GM23338 (cell line): ENCODE measurements around the gene ZNF804A. TPM values are rescaled to one million over a fixed set of nuclear protein-coding genes. Genes with fewer than 3 reads are reported as not detected.

Experiments used
- ATAC-seq: fragments of 200-7000 bp; cut with Tn5 transposase; 3 replicates; pipeline ENCODE4 v1.9.1; 2020
- DNase-seq: peaks from one replicate; pipeline ENCODE4 v3.0.0-alpha.2; 2015; ENCODE audit warnings: low spot score
- H2AFZ ChIP-seq: fragments of 200-600 bp; sonication (generic); 2 replicates; pipeline ENCODE4 v1.8.0; 2016; ENCODE audit warnings: antibody characterized with exemption, mild to moderate bottlenecking, moderate library complexity
- H3F3A ChIP-seq: fragments of 200-600 bp; sonication (generic); replicated peaks from 2 replicates; pipeline ENCODE4 v1.8.0; 2017; ENCODE audit warnings: antibody characterized with exemption, mixed run types, low read depth
- H3K27ac ChIP-seq: fragments of 200-600 bp; sonication (generic); 2 replicates; pipeline ENCODE4 v1.6.1; 2016; ENCODE audit warnings: low read depth
- H3K27me3 ChIP-seq: fragments of 200-600 bp; sonication (generic); 2 replicates; pipeline ENCODE4 v1.8.0; 2016; ENCODE audit warnings: mild to moderate bottlenecking, mixed run types, moderate library complexity; ENCODE audit not compliant: insufficient read depth
- H3K36me3 ChIP-seq: fragments of 200-600 bp; sonication (generic); 2 replicates; pipeline ENCODE4 v1.8.0; 2016; ENCODE audit warnings: mild to moderate bottlenecking; ENCODE audit not compliant: insufficient read depth
- H3K4me1 ChIP-seq: fragments of 200-600 bp; sonication (generic); 2 replicates; pipeline ENCODE4 v1.8.0; 2016; ENCODE audit warnings: mild to moderate bottlenecking, moderate library complexity; ENCODE audit not compliant: insufficient read depth
- H3K4me2 ChIP-seq: fragments of 200-600 bp; sonication (generic); 2 replicates; pipeline ENCODE4 v1.7.1; 2017; ENCODE audit warnings: mixed run types
- H3K4me3 ChIP-seq: fragments of 200-600 bp; sonication (generic); 2 replicates; pipeline ENCODE4 v1.6.1; 2016; ENCODE audit warnings: mixed run types
- H3K79me2 ChIP-seq: fragments of 200-600 bp; sonication (generic); replicated peaks from 2 replicates; pipeline ENCODE4 v1.8.0; 2017; ENCODE audit warnings: mild to moderate bottlenecking; ENCODE audit not compliant: insufficient read depth
- H3K9me2 ChIP-seq: fragments of 200-600 bp; sonication (generic); 2 replicates; pipeline ENCODE4 v1.8.0; 2017; ENCODE audit not compliant: insufficient read depth
- H4K20me1 ChIP-seq: fragments of 200-600 bp; sonication (generic); replicated peaks from 2 replicates; pipeline ENCODE4 v1.8.0; 2017; ENCODE audit warnings: mild to moderate bottlenecking; ENCODE audit not compliant: insufficient read depth
- H3K27ac Mint-ChIP-seq: 2 replicates; pipeline ENCODE4 v1.8.0; 2020; ENCODE audit warnings: inconsistent platforms, mild to moderate bottlenecking, moderate library complexity, mixed read lengths
- H3K27me3 Mint-ChIP-seq: 3 replicates; pipeline ENCODE4 v1.8.0; 2022; ENCODE audit warnings: low read depth, mild to moderate bottlenecking, moderate library complexity, mixed read lengths, inconsistent platforms; ENCODE audit not compliant: insufficient read depth, poor library complexity
- H3K36me3 Mint-ChIP-seq: 3 replicates; pipeline ENCODE4 v1.8.0; 2021; ENCODE audit warnings: low read depth, mild to moderate bottlenecking, inconsistent platforms, moderate library complexity, mixed read lengths
- H3K4me1 Mint-ChIP-seq: 3 replicates; pipeline ENCODE4 v1.8.0; 2020; ENCODE audit warnings: mild to moderate bottlenecking, inconsistent platforms, mixed read lengths
- H3K4me3 Mint-ChIP-seq: 3 replicates; pipeline ENCODE4 v1.8.0; 2021; ENCODE audit warnings: moderate library complexity, mild to moderate bottlenecking, inconsistent platforms, mixed read lengths
- H3K9me3 Mint-ChIP-seq: 3 replicates; pipeline ENCODE4 v1.8.0; 2020; ENCODE audit warnings: moderate library complexity, mild to moderate bottlenecking, inconsistent platforms, mixed read lengths
- CREB1 ChIP-seq: fragments of 250-450 bp; sonication (Bioruptor Pico); IDR thresholded peaks from 2 replicates; pipeline ENCODE4 v1.5.0; 2020; ENCODE audit warnings: low read depth, mild to moderate bottlenecking, moderate library complexity
- CTCF ChIP-seq, 2 experiments: fragments of 200-600 bp in 1 of 2; sonication (generic) in 1 of 2; conservative IDR thresholded peaks; 2 replicates each; pipeline versions ENCODE4 v1.5.1 to v1.6.1; 2016 to 2017; ENCODE audit warnings: antibody characterized with exemption in 2 of 2, low read depth in 2 of 2, mild to moderate bottlenecking in 2 of 2, moderate library complexity in 1 of 2
- ETS1 ChIP-seq: IDR thresholded peaks from 2 replicates; pipeline ENCODE4 v1.6.1; 2016; ENCODE audit warnings: antibody characterized with exemption
- EZH2 ChIP-seq: fragments of 200-600 bp; sonication (generic); IDR thresholded peaks from one replicate; pipeline ENCODE4 v1.8.0; 2017; ENCODE audit warnings: antibody characterized with exemption, mild to moderate bottlenecking, low read depth; ENCODE audit not compliant: unreplicated experiment
- EZH2phosphoT487 ChIP-seq: fragments of 200-600 bp; sonication (generic); IDR thresholded peaks from one replicate; pipeline ENCODE4 v1.8.1; 2018; ENCODE audit warnings: antibody characterized with exemption; ENCODE audit not compliant: unreplicated experiment
- JUNB ChIP-seq: IDR thresholded peaks from one replicate; pipeline ENCODE4 v1.6.1; 2016; ENCODE audit warnings: antibody characterized with exemption; ENCODE audit not compliant: unreplicated experiment
- NANOG ChIP-seq: IDR thresholded peaks from 2 replicates; pipeline ENCODE4 v1.6.1; 2016; ENCODE audit warnings: antibody characterized with exemption, borderline replicate concordance
- POLR2AphosphoS5 ChIP-seq: IDR thresholded peaks from 2 replicates; pipeline ENCODE4 v1.6.1; 2016; ENCODE audit warnings: antibody characterized with exemption, low read depth
- STAT1 ChIP-seq: IDR thresholded peaks from one replicate; pipeline ENCODE4 v1.6.1; 2016; ENCODE audit warnings: antibody characterized with exemption; ENCODE audit not compliant: unreplicated experiment
- ZNF114 ChIP-seq: fragments of 250-450 bp; sonication (Bioruptor Pico); IDR thresholded peaks from 2 replicates; pipeline ENCODE4 v1.5.0; 2020; ENCODE audit warnings: mild to moderate bottlenecking, moderate library complexity
- ZNF331 ChIP-seq: fragments of 250-450 bp; sonication (Bioruptor Pico); IDR thresholded peaks from 2 replicates; pipeline ENCODE4 v1.5.0; 2020; ENCODE audit warnings: low read depth, mild to moderate bottlenecking, moderate library complexity
- polyA plus RNA-seq: library from polyadenylated mRNA; unstranded; fragments of >200 nt; fragmentation: Nextera tagmentation; extraction: Ambion mirVana; gene quantifications from 2 replicates; pipeline ENCODE4 v1.2.1, GENCODE V29; 2016
- total RNA-seq: library from RNA; depleted of rRNA; stranded (reverse); fragments of >200 nt; shearing (Covaris generic); gene quantifications from 2 replicates; pipeline ENCODE4 v1.2.3, GENCODE V29; 2014

The ZNF804A gene
- total and polyA plus RNA-seq, 2 experiments from 2014 or later = not detected

- Histone ChIP-seq H3F3A (no peaks in the 10 kb centered on the region), H3K4me3 (no peak overlapping the region), H3K9me2 (0 out of 2 replicates have a peak, but pooled peaks cover 5% of the 10 kb centered on the region), H3K36me3 (no peaks in the 10 kb centered on the region), H4K20me1 (no peaks in the 10 kb centered on the region), H3K27ac (no peak overlapping the region), H3K4me2 (no peak overlapping the region), H3K79me2 (no peaks in the 10 kb centered on the region), H2AFZ (no peak overlapping the region), H3K27me3 (no peaks in the 10 kb centered on the region), H3K4me1 (no peaks in the 10 kb centered on the region)
- peaks cover 13% of the 10 kb centered on the region for H3K9me3 Mint-ChIP-seq
- H3K27me3 Mint-ChIP-seq = no peaks in the 10 kb centered on the region
- no peak for ATAC-seq
- DNase-seq = no peak
- no peak overlapping the region for H3K27ac Mint-ChIP-seq
- H3K4me1 Mint-ChIP-seq = no peaks in the 10 kb centered on the region; the same call in 2 of the 3 replicates
- TF ChIP-seq CTCF (conservative IDR thresholded peaks at IDR 0.05; ENCODE audit: low read depth in 2 of 2) (peak in 1 of 2 experiments; percentile 39; a peak in 2 of 4 replicates), EZH2phosphoT487 (no peak), STAT1 (no peak), CREB1 (no peak), ZNF331 (CRISPR knock-in tag) (no peak), POLR2AphosphoS5 (no peak)
- H3K4me3 Mint-ChIP-seq = no peak overlapping the region
- H3K36me3 Mint-ChIP-seq = peaks cover 10% of the 10 kb centered on the region
Observed at GRCh38 chr2:184927040-184927439, 328.7 kb downstream of the ZNF804A start.

GRCh38 chr2:184936761-184937160 lies 338.4 kb downstream of the ZNF804A start:
- Mint-ChIP-seq H3K4me1 (peaks cover 19% of the 10 kb centered on the region), H3K9me3 (peaks cover 6% of the 10 kb centered on the region), H3K4me3 (no peak overlapping the region), H3K27me3 (no peaks in the 10 kb centered on the region), H3K27ac (no peak overlapping the region), H3K36me3 (peaks cover 5% of the 10 kb centered on the region)
- Histone ChIP-seq H3K4me1 (0 out of 2 replicates have a peak, but pooled peaks cover 7% of the 10 kb centered on the region), H3K9me2 (no peaks in the 10 kb centered on the region), H2AFZ (no peak overlapping the region), H4K20me1 (no peaks in the 10 kb centered on the region), H3K27ac (no peak overlapping the region), H3K79me2 (no peaks in the 10 kb centered on the region), H3K4me3 (no peak overlapping the region), H3K27me3 (no peaks in the 10 kb centered on the region), H3F3A (no peaks in the 10 kb centered on the region), H3K4me2 (no peak overlapping the region), H3K36me3 (no peaks in the 10 kb centered on the region)
- DNase-seq = no peak
- no peak for ATAC-seq
- TF ChIP-seq JUNB (no peak), CREB1 (no peak), ZNF331 (CRISPR knock-in tag) (no peak), ZNF114 (CRISPR knock-in tag) (no peak), ETS1 (no peak), CTCF (conservative IDR thresholded peaks at IDR 0.05; ENCODE audit: low read depth in 2 of 2) (no peak), EZH2 (no peak), NANOG (no peak)
